Coronary artery (tissue), 2 donors: ENCODE results near the gene SPATS2L.

Source experiments
- DNase-seq: peaks from one replicate; pipeline ENCODE4 v3.0.0-alpha.2; 2017; ENCODE audit warnings: low spot score
- H3K27ac ChIP-seq, 2 donors: fragments of 200-600 bp; sonication (generic); one replicate each; pipeline ENCODE4 v1.5.1; 2016 to 2019
- H3K4me3 ChIP-seq: fragments of 200-600 bp; sonication (generic); 2 replicates; pipeline ENCODE4 v1.5.1; 2016; ENCODE audit warnings: mild to moderate bottlenecking, moderate library complexity
- CTCF ChIP-seq: fragments of 200-600 bp; sonication (generic); IDR thresholded peaks from one replicate; pipeline ENCODE4 v1.5.1; 2019; ENCODE audit warnings: antibody characterized with exemption

Gene SPATS2L

DNA sequence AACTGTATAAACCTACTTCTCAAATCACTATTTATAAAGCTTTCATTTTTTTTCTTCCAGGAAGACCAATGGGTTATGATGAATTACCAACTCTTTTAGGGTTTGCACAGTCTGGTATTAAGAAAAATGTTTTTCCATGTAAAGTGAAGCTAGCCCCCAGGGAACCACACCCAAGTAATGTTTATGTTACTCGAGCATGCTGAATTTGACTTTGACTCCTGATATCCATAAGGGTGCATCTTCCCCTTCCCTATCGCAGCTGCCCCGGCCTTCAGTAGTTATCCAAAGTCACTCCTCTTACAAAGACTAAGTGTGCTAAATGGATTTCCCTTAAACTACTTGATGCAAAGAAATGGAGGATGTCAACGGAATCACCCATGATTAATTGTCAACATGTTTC is 181.7 kb downstream of the SPATS2L start:
- DNase-seq: no peak
- TF ChIP-seq CTCF: no peak
- no peak overlapping the region for H3K27ac ChIP-seq
- no peak overlapping the region for H3K4me3 ChIP-seq

DNA sequence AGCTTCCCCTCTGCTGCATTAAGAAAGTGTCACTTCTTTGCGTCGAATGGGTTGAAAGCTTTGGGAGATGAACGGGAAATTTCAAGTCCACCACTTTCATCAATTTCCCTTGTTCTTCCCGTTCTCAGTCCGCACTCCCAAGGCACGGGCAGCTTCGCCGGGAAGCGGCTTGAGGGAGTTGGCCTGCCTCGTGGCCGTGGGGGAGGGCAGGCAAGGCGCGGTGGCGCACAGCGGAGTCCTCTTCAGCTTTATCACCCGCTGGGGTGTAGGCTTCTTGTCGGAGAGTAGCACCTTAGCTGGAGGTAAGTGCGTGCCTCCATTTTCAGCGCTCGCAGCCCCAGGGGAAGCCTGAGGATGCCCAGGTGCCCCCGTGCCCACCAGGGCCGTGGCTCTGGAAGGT is 183.5 kb downstream of the SPATS2L start:
- Histone ChIP-seq H3K27ac (no peak overlapping the region), H3K4me3 (no peak overlapping the region)
- TF ChIP-seq CTCF: no peak
- no peak for DNase-seq

- Histone ChIP-seq H3K4me3 (no peak overlapping the region), H3K27ac (no peak overlapping the region)
- TF ChIP-seq CTCF: no peak
- no peak for DNase-seq
These were observed 186.2 kb downstream of the SPATS2L start for GRCh38 chr2:200492656-200493055.

GRCh38 chr2:200494048-200494447 is 187.6 kb downstream of the SPATS2L start:
- Histone ChIP-seq H3K27ac (no peak overlapping the region), H3K4me3 (no peak overlapping the region)
- no peak for TF ChIP-seq CTCF
- DNase-seq: no peak

- no peak for DNase-seq
- no peak for TF ChIP-seq CTCF
- Histone ChIP-seq H3K4me3 (no peak overlapping the region), H3K27ac (no peak overlapping the region)
These were observed 190.2 kb downstream of the SPATS2L start for GRCh38 chr2:200496696-200497095.

- no peak overlapping the region for H3K27ac ChIP-seq
- no peak overlapping the region for H3K4me3 ChIP-seq
- no peak for DNase-seq
- no peak for TF ChIP-seq CTCF
These were observed 192.1 kb downstream of the SPATS2L start for GRCh38 chr2:200498402-200499162.

- no peak for TF ChIP-seq CTCF
- no peak overlapping the region for H3K4me3 ChIP-seq
- no peak for DNase-seq
- no peak overlapping the region for H3K27ac ChIP-seq
These were observed 195.7 kb downstream of the SPATS2L start for GRCh38 chr2:200502196-200502595.
